ENCODE measurements around the gene NFATC3.

Gene NFATC3

GRCh38 chr16:68073902-68074760 is 11.0 kb upstream of the NFATC3 start:
- ATAC-seq = no peak

- peak; percentile 72 to 80 for ATAC-seq
Observed at GRCh38 chr16:68074850-68075555, 10.2 kb upstream of the NFATC3 start.

GRCh38 chr16:68075980-68076379 is 9.2 kb upstream of the NFATC3 start:
- no peak for ATAC-seq

GRCh38 chr16:68076560-68076959 is 8.6 kb upstream of the NFATC3 start:
- ATAC-seq = no peak

GRCh38 chr16:68077866-68078700 is 7.1 kb upstream of the NFATC3 start:
- ATAC-seq = no peak

GRCh38 chr16:68078701-68079375 is 6.3 kb upstream of the NFATC3 start:
- ATAC-seq = no peak

- ATAC-seq = no peak
Observed at GRCh38 chr16:68079376-68079625, 5.9 kb upstream of the NFATC3 start.

GRCh38 chr16:68079626-68080344 is 5.4 kb upstream of the NFATC3 start:
- peak; percentile 11 to 26 for ATAC-seq

- no peak for ATAC-seq
Observed at GRCh38 chr16:68081861-68082628, 3.1 kb upstream of the NFATC3 start.

- no peak for ATAC-seq
Observed at GRCh38 chr16:68082629-68083238, 2.4 kb upstream of the NFATC3 start.

GRCh38 chr16:68083239-68083781 is 1.9 kb upstream of the NFATC3 start:
- no peak for ATAC-seq

- no peak for ATAC-seq
Observed at GRCh38 chr16:68083861-68084503, 1.2 kb upstream of the NFATC3 start.

- ATAC-seq = peak; percentile 67
Observed at GRCh38 chr16:68084504-68085258, 489 bp upstream of the NFATC3 start.

GRCh38 chr16:68086336-68086841 is 1.2 kb downstream of the NFATC3 start:
- no peak for ATAC-seq

GRCh38 chr16:68086860-68087268 is 1.7 kb downstream of the NFATC3 start:
- no peak for ATAC-seq

- no peak for ATAC-seq
Observed at GRCh38 chr16:68087688-68088087, 2.5 kb downstream of the NFATC3 start.

GRCh38 chr16:68088130-68088972 is 3.2 kb downstream of the NFATC3 start:
- ATAC-seq = no peak

- ATAC-seq = no peak
Observed at GRCh38 chr16:68089067-68089466, 3.9 kb downstream of the NFATC3 start.
